Urinary bladder (tissue), 4 donors: ENCODE data around the gene VEGFB. TPM values are rescaled to one million over a fixed set of nuclear protein-coding genes. Genes with fewer than 3 reads are reported as not detected.

Experiments used
- DNase-seq: peaks from one replicate; pipeline ENCODE4 v3.0.0-alpha.2; 2015; ENCODE audit errors: extremely low spot score
- H3K27ac ChIP-seq: one replicate; pipeline ENCODE4 v1.5.1; 2013; ENCODE audit warnings: low read depth, mild to moderate bottlenecking, moderate library complexity
- H3K36me3 ChIP-seq: one replicate; pipeline ENCODE4 v1.6.1; 2013; ENCODE audit warnings: mild to moderate bottlenecking, moderate library complexity; ENCODE audit not compliant: insufficient read depth
- H3K4me1 ChIP-seq: one replicate; pipeline ENCODE4 v1.6.1; 2013; ENCODE audit warnings: mild to moderate bottlenecking, moderate library complexity; ENCODE audit not compliant: insufficient read depth
- H3K4me3 ChIP-seq: one replicate; pipeline ENCODE4 v1.5.1; 2013; ENCODE audit warnings: low read depth, low read length
- WGBS: extraction: QIAGEN DNeasy Blood & Tissue Kit; methylation state at CpG from one replicate; pipeline ENCODE4 v1.1.7; 2013; 5-methylcytosine and 5-hydroxymethylcytosine counted together
- polyA plus RNA-seq: library from polyadenylated mRNA; stranded (reverse); fragments of 200-250 nt; gene quantifications from one replicate; pipeline ENCODE4 v1.2.3, GENCODE V29; 2013
- total RNA-seq: library from RNA; depleted of rRNA; stranded (reverse); fragments of >200 nt; gene quantifications from one replicate; pipeline ENCODE4 v1.2.3, GENCODE V29; 2014
- donor health status: healthy with polysubstance abuse.
- donor health status: healthy.

The VEGFB gene
- total and polyA plus RNA-seq, 2 donors = 18.9 to 123 TPM

DNA sequence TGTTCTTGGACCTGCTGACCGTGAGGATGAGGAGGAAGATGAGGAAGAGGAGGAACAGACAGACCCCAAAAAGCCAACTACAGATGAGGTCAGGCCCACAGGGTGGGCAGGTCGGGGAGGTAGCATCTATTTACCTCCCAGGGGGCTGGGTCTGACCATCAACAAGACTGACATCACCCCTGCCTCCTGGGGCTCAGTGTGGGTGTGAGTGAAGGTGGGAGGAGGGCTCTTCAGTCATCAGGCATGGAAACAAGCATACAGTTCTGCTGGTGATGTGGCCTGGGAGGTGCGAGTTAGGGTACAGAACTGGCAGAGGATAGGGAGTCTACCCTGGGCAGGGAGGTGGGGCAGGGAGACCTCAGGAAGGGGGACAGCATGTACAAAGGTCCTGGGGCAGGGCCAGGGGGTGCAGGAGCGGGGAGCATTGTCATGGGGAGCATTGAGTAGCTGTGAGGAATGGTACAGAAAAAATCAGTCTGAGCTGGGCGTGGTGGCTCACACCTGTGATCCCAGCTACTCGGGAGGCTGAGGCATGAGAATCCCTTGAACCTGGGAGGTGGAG is 25.8 kb downstream of the VEGFB start:
- no peak overlapping the region for H3K27ac ChIP-seq
- H3K4me3 ChIP-seq = no peak overlapping the region
- H3K4me1 ChIP-seq = no peaks in the 10 kb centered on the region
- WGBS = 96% methylated on average over 6 of the region's 6 CpGs
- peaks cover 7% of the 10 kb centered on the region for H3K36me3 ChIP-seq
- DNase-seq = no peak

DNA sequence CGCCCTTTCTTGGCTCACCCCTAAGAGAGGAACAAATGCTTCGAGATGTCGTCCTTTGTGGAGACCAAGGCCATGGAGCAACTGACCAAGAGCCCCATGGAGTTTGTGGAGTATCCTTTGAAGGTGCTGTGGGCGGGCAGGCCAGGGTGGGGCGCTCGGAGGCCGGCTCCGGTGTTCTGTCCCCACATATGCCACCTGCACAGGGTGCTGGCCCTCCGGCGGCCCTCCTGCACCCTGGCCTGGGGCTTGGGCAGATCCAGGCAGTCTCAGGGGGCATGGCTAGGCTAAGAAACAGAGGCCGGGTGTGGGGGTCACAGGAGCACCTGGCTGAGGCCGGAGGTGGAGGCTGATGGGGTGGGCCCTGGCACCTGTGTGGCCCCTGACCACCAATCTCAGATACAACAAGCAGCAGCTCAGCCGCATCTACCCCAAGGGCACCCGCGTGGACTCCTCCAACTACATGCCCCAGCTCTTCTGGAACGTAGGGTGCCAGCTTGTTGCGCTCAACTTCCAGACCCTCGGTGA is 27.2 kb downstream of the VEGFB start:
- no peak overlapping the region for H3K27ac ChIP-seq
- no peak overlapping the region for H3K4me3 ChIP-seq
- H3K4me1 ChIP-seq = no peaks in the 10 kb centered on the region
- WGBS = 92% methylated on average over 18 of the region's 18 CpGs
- DNase-seq = no peak
- H3K36me3 ChIP-seq = peaks cover 7% of the 10 kb centered on the region

DNA sequence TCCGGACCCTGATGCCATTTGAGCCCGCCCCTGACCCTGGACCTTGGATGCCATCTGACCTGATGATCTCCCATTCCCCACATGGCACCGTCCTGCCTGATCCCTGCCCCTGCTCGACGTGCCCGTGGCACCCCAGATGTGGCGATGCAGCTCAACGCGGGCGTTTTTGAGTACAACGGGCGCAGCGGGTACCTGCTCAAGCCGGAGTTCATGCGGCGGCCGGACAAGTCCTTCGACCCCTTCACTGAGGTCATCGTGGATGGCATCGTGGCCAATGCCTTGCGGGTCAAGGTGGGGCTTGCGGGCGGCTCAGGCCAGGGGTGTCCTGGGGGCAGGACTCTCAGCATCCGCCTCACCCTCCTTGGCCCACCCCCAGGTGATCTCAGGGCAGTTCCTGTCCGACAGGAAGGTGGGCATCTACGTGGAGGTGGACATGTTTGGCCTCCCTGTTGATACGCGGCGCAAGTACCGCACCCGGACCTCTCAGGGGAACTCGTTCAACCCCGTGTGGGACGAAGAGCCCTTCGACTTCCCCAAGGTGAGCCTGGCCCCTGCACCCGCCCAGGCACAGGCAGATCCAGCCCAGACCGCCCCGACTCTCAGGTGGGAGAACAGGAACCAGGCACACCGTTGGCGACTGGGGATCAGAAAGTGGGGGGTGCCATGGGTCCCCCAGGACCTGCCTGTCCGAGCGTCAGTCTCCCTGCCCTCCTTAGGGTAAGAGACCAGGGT is 28.1 kb downstream of the VEGFB start:
- no peak for DNase-seq
- no peak overlapping the region for H3K4me3 ChIP-seq
- no peaks in the 10 kb centered on the region for H3K4me1 ChIP-seq
- WGBS = 93% methylated on average over 42 of the region's 42 CpGs
- H3K36me3 ChIP-seq = peaks cover 7% of the 10 kb centered on the region
- H3K27ac ChIP-seq = no peak overlapping the region

DNA sequence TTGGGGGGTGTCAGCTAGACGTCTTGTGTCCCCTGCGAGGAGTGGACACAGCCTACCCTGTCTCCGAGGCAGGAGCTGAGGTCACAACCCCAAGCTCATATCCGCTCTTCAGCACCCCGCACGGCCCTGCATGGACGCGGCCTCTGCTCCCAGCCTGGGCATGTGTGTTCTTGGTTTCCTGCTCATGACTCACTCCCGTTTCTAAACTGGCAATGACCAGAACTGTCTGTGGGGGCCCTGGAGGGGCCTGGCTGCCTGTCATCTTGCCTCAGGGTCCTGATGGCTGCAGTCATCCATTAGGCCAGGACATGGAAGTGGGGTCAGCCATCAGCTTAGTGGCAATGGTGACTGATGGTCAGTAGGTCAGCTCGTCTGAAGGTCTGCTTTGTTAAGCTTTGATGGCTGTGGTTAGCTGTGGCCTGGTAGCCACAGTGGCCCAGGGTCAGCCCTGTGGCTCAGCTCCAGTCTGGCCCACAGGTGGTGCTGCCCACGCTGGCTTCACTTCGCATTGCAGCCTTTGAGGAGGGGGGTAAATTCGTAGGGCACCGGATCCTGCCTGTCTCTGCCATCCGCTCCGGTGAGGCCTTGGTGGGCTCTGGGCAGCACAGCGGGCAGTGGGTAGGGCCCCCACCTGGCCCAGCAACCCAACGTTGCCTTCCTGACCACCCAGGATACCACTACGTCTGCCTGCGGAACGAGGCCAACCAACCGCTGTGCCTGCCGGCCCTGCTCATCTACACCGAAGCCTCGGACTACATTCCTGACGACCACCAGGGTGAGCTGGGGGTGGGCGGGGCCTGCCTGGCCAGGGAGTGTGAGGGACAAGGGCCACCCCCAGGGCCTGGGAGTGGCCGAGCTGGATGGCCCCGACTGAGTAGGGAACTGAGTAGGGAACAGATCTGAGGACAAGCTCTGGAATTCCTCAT is 28.9 kb downstream of the VEGFB start:
- Histone ChIP-seq H3K4me3 (no peak overlapping the region), H3K4me1 (no peaks in the 10 kb centered on the region), H3K27ac (no peak overlapping the region), H3K36me3 (peaks cover 7% of the 10 kb centered on the region)
- WGBS = 75% methylated on average over 29 of the region's 29 CpGs
- no peak for DNase-seq

DNA sequence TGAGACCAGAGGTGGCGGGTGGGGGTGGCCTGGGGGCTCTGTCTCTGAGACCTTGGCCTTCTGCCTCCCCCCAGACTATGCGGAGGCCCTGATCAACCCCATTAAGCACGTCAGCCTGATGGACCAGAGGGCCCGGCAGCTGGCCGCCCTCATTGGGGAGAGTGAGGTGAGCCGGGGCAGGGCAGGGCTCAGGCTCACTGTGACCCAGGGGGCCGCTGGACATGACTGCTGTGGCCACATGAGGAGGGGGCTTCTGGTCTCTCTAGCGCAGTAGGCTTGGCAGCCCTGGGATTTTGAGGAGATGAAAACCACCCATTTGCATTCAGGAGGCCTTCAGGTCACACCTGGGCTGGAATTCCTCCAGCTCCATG is 29.5 kb downstream of the VEGFB start:
- H3K36me3 ChIP-seq = peaks cover 6% of the 10 kb centered on the region
- no peaks in the 10 kb centered on the region for H3K4me1 ChIP-seq
- H3K4me3 ChIP-seq = no peak overlapping the region
- no peak for DNase-seq
- H3K27ac ChIP-seq = no peak overlapping the region
- WGBS = 87% methylated on average over 8 of the region's 8 CpGs

DNA sequence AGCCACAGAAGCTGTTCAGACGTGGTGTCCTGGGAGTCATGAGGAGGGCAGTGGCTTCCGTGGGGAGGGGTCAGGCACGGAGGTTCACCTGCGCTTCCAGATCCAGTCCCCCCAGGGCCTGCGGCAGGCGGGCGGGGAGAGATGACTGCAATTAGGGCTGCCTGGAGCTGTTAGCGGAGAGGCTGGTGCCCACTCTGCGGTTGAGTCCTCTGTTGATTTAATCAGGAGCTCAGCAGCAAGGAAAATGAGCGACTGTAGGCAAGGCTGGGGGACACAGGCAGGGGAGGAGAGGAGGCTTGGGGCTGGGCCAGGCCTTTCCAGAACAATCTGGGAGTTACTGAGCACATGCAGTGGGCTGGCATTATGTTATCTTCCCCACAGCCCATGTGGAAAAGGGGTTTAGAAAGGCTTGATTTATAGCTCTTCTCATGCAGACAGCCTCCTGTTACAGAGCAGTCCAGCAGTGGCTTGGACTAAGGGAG is 30.0 kb downstream of the VEGFB start:
- no peak overlapping the region for H3K27ac ChIP-seq
- WGBS = 81% methylated on average over 10 of the region's 10 CpGs
- no peaks in the 10 kb centered on the region for H3K4me1 ChIP-seq
- DNase-seq = no peak
- peaks cover 5% of the 10 kb centered on the region for H3K36me3 ChIP-seq
- H3K4me3 ChIP-seq = no peak overlapping the region

DNA sequence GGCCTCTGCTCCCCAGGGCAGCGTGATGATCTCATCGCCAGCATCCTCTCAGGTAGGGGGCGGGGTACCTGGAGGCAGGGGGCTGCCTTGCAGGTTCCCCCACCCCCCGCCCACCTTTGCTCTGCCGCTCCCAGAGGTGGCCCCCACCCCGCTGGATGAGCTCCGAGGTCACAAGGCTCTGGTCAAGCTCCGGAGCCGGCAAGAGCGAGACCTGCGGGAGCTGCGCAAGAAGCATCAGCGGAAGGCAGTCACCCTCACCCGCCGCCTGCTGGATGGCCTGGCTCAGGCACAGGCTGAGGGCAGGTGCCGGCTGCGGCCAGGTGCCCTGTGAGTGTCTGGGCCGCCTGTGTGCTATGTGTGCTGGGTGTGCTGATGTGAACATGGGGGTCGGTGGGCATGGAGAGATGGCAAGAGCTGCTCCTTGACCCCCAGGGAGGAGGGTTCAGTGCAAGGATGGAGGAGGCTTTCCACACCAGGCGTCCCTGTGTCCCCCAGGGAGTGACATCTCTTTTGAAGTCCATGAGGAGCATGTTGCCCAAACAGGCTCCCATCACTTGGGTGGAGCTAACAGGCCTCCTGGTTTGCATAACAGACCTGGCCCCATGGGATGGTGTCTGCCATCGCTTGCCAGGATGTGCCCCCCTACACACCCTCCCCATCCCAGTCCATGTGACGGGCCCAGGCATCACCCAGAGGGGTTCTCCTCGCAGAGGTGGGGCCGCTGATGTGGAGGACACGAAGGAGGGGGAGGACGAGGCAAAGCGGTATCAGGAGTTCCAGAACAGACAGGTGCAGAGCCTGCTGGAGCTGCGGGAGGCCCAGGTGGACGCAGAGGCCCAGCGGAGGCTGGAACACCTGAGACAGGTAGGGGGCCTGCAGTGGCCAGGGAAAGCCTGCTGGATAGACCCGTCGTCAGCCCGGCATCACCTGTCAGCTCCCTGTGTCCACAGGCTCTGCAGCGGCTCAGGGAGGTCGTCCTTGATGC is 31.1 kb downstream of the VEGFB start:
- Histone ChIP-seq H3K4me1 (no peaks in the 10 kb centered on the region), H3K36me3 (peaks cover 4% of the 10 kb centered on the region), H3K27ac (no peak overlapping the region), H3K4me3 (no peak overlapping the region)
- 92% methylated on average over 35 of the region's 35 CpGs for WGBS
- DNase-seq = no peak

DNA sequence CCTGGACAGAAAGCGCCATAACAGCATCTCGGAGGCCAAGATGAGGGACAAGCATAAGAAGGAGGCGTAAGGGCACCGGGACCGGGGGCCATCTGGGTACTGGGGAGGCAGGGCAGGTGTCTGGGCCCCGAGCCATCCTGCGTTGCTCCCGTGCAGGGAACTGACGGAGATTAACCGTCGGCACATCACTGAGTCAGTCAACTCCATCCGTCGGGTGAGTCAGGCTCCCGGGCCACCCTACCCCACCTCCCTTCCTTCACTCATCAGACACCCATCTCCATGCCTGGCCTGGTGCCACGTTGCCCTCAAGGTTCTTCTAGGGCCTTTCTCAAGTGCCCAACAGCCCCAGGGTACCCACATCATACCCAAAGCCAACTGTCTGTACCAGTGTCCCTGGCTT is 32.0 kb downstream of the VEGFB start:
- Histone ChIP-seq H3K4me1 (no peaks in the 10 kb centered on the region), H3K4me3 (no peak overlapping the region), H3K36me3 (peaks cover 4% of the 10 kb centered on the region), H3K27ac (no peak overlapping the region)
- 87% methylated on average over 15 of the region's 15 CpGs for WGBS
- DNase-seq = no peak

DNA sequence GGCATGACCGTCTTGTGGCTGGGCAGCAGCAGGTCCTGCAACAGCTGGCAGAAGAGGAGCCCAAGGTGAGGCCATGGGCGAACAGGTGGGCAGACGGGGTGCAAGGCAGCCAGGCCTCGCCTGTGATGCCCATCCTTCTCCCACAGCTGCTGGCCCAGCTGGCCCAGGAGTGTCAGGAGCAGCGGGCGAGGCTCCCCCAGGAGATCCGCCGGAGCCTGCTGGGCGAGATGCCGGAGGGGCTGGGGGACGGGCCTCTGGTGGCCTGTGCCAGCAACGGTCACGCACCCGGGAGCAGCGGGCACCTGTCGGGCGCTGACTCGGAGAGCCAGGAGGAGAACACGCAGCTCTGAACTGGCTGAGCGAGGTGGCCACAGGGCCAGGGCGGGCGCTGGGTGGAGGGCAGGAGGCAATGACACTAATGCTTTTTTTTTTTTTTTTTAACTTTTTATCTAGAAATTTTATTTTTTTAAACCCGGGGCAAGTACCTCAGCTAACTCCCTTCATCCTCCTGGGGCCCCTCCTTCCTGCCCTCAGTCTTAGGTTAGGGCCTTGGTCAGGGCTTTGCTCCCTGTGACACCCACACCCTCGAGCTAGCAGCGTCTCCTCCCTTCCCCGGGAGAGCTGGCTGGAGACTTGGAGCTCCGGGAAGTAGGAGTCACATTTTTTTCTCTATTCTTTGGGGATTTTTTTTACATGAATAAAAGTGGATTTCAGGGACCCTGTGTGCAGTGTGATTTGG is 33.0 kb downstream of the VEGFB start:
- WGBS = 84% methylated on average over 27 of the region's 27 CpGs
- Histone ChIP-seq H3K27ac (peak overlapping the region; percentile 92), H3K4me1 (no peaks in the 10 kb centered on the region), H3K36me3 (peaks cover 4% of the 10 kb centered on the region), H3K4me3 (no peak overlapping the region)
- no peak for DNase-seq

DNA sequence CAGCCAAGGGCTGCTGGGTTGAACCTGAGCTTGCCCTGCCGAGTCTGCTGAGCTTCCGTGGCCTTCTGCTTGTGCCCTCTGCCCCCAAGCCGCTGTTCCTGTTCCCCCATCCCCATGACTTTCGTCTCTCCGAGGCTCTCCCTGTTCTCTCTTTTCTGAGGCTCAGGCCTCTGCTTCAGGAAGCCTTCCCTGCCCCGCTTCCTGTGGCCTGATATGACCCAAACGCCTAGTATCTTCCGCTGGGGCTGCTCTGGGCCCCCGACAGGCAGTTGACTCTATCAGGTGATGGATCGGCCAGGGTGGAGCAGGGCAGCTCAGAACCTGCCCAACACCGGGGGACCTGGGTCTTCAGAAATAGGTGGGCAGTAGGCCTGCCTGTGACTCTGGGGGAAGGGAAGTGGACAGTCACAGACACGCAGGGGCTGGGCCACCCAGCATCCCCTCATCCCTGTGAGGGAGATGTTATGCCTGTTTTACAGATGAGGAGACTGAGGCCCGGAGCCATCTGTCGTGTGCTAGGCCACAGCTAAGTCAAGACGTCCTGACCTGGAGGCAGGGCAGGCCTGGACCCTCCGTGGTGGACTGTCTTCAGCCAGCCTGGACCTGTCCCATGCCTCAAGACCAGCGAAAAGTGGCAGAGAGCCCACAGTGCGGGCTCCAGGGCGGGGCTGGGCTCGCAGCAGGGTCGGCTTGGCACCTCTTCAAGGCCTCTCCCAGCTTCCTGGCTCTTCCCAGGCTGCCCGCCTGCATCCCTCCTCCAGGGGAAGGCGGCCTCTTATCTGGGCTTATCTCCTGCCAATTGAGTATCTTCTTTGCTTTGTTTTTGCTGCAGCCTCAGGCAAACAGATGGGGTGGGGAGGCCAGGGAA is 33.9 kb downstream of the VEGFB start:
- H3K4me3 ChIP-seq = peak overlapping the region; percentile 59
- 35% methylated on average over 23 of the region's 23 CpGs for WGBS
- DNase-seq = no peak
- peak overlapping the region; percentile 92 for H3K27ac ChIP-seq
- H3K36me3 ChIP-seq = no peaks in the 10 kb centered on the region
- no peaks in the 10 kb centered on the region for H3K4me1 ChIP-seq

DNA sequence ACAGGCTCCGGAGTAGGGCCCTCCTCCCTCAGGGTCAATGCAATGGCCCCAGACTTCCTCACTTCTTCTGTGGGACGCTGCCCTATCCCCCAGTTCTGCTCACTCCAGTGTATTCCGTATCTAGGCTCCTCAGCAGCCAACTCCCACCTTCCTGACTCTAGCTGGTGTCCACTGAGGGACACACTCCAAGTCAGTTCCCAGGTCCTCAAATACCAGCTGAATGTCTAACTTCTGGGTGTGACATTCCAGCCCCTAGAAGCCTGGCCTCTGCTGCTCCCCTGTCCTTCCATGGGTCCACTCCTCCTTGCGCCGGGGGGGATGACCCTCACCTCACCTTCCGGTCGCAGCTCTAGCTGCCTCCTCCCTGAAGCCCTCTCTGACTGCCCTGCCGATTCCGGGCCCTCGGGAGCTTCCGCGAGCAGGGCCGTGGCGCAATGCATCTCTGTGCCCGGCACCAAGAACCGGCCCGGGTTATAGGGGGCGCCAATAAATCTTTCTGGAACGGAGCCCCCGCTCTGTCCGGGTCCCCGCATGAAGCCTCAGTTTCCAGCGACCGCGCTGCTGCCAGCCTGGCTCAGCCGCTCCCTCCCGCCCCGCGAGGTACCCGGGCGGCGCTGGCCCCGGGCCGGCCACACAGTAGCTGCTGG is 34.6 kb downstream of the VEGFB start:
- Histone ChIP-seq H3K27ac (peak overlapping the region; percentile 92), H3K4me3 (peak overlapping the region; percentile 59), H3K36me3 (no peaks in the 10 kb centered on the region), H3K4me1 (no peaks in the 10 kb centered on the region)
- DNase-seq = no peak
- under 1% methylated on average over 34 of the region's 34 CpGs for WGBS
